Activated CD4-positive, alpha-beta memory T cell treated with anti-CD3 and anti-CD28 coated beads, Interleukin-2, amount 10 ng/mL, durations not matched to agents 7 days and 5 days (primary cell): ENCODE data around the gene FUBP3. TPM values are rescaled to one million over a fixed set of nuclear protein-coding genes. Genes with fewer than 3 reads are reported as not detected.
A peak's percentile ranks its signal among the peaks of the same experiment; 100 is the strongest.

Source experiments
- CTCF ChIA-PET: fragments of 350-600 bp; sonication (Branson Sonifier 250); formaldehyde crosslinking; loops from one replicate; lab custom pipeline; 2021; ENCODE audit warnings: antibody characterized with exemption, inconsistent platforms; lab: Charles Lee
- POLR2A ChIA-PET: fragments of 350-600 bp; sonication (Branson Sonifier 250); formaldehyde crosslinking; loops from one replicate; lab custom pipeline; 2021; ENCODE audit warnings: antibody characterized with exemption; lab: Charles Lee
- DNase-seq: peaks from one replicate; pipeline ENCODE4 v3.0.0-alpha.2; 2020
- H3K27ac Mint-ChIP-seq: one replicate; pipeline ENCODE4 v1.8.0; 2021; ENCODE audit warnings: mild to moderate bottlenecking, mixed read lengths
- H3K27me3 Mint-ChIP-seq: one replicate; pipeline ENCODE4 v1.8.0; 2021; ENCODE audit warnings: mixed read lengths
- H3K36me3 Mint-ChIP-seq: one replicate; pipeline ENCODE4 v1.8.0; 2021; ENCODE audit warnings: low read depth, mixed read lengths
- H3K4me1 Mint-ChIP-seq: one replicate; pipeline ENCODE4 v1.8.0; 2021; ENCODE audit warnings: mixed read lengths
- H3K4me3 Mint-ChIP-seq: one replicate; pipeline ENCODE4 v1.8.0; 2021; ENCODE audit warnings: mild to moderate bottlenecking, mixed read lengths
- H3K9me3 Mint-ChIP-seq: one replicate; pipeline ENCODE4 v1.8.0; 2021; ENCODE audit warnings: mixed read lengths
- total RNA-seq, 2 experiments: library from RNA; stranded (reverse); gene quantifications; one replicate each; pipeline ENCODE4 v1.2.3, GENCODE V29; 2021

FUBP3 gene
- total RNA-seq, 2 experiments from 2014 or later: 30.7 to 32.2 TPM

DNA sequence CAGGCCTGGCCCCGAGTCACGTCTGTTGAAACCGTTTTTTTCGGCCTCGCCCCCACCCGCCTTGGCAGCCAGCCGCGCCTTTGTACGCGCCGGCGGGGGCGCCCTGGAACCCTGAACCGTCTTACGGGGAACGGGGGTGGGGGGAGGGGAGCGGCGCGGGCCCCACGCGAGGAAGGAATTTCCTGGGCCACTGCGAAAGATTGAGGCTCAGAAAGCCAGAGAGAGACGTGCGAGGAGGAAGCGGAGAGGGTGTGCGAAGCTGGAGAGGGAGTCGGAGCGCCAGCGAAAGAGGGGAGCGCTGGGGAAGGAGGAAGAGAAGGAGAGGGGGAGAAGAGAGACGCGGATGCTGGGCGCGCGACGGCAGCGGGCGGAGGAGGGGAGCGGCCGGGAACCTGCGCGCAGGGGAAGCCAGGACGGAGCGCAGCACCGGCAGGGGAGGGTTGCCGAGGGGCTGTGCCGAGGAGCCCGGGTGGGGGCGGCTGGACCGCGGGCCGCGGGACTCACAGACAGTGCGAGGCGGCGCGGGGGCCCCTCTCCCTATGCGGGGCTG is 80.4 kb downstream of the FUBP3 start:
- no peak for DNase-seq
- Mint-ChIP-seq H3K9me3 (no peaks in the 10 kb centered on the region), H3K27me3 (peaks cover 70% of the 10 kb centered on the region), H3K36me3 (no peaks in the 10 kb centered on the region), H3K4me1 (peaks cover 7% of the 10 kb centered on the region), H3K27ac (no peak overlapping the region), H3K4me3 (no peak overlapping the region)
- ChIA-PET POLR2A (no interaction called here), CTCF (no interaction called here)

- no peak overlapping the region for H3K4me3 Mint-ChIP-seq
- CTCF ChIA-PET: no interaction called here
- DNase-seq: no peak
- peaks cover 8% of the 10 kb centered on the region for H3K4me1 Mint-ChIP-seq
- no peaks in the 10 kb centered on the region for H3K9me3 Mint-ChIP-seq
- POLR2A ChIA-PET: no interaction called here
- H3K27ac Mint-ChIP-seq: no peak overlapping the region
- H3K36me3 Mint-ChIP-seq: no peaks in the 10 kb centered on the region
- peaks cover 70% of the 10 kb centered on the region for H3K27me3 Mint-ChIP-seq
These were observed 80.9 kb downstream of the FUBP3 start for GRCh38 chr9:130660326-130660682.

- no peak overlapping the region for H3K4me3 Mint-ChIP-seq
- ChIA-PET CTCF (no interaction called here), POLR2A (no interaction called here)
These were observed 81.5 kb downstream of the FUBP3 start for GRCh38 chr9:130660683-130661450.

DNA sequence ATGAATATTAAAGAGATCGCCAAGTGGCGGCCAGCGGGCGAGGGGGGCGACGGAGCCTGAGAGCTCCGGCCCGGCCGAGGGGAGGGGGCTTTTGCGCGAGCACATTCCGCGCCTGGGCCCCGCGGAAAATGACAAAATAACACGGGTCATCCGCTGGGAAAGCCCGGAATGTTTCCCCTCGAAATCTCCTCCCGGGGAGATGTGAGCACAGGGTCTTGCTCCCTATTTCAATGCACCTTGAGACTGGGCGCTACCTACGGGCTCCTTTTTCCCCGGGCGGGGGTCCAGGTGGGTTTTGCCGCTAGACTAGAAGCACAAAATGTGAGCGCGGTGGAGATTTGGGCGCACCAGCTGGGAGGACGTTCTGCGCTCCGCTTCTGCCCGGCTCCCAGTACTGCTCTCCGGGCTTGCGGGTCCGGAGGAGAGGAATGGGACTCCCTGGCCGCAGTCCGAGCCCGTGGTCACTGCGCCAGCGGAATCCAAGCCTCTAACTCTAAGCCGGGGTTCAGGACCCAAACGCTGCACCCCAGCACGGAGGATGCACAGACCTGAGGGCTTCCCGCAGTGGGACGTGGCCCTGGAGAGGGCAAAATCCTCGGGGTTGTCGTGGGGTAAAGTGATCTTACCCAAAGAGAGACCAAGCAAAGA is 82.2 kb downstream of the FUBP3 start:
- no peak for DNase-seq
- peaks cover 66% of the 10 kb centered on the region for H3K27me3 Mint-ChIP-seq
- CTCF ChIA-PET: no interaction called here
- POLR2A ChIA-PET: interaction anchor here (1.0 kb wide), 1 partner anchor 8 kb away, joined by 3 read pairs; no protein-coding TSS in a partner anchor
- H3K4me3 Mint-ChIP-seq: no peak overlapping the region
- H3K27ac Mint-ChIP-seq: no peak overlapping the region
- H3K36me3 Mint-ChIP-seq: no peaks in the 10 kb centered on the region
- H3K4me1 Mint-ChIP-seq: peaks cover 13% of the 10 kb centered on the region
- H3K9me3 Mint-ChIP-seq: no peaks in the 10 kb centered on the region

More at GRCh38 chr9:130660683-130661450, 81.5 kb downstream of the FUBP3 start:
- no peak for DNase-seq
- Mint-ChIP-seq H3K4me1 (peaks cover 11% of the 10 kb centered on the region), H3K36me3 (no peaks in the 10 kb centered on the region), H3K27ac (no peak overlapping the region), H3K27me3 (peaks cover 68% of the 10 kb centered on the region), H3K9me3 (no peaks in the 10 kb centered on the region)

- Mint-ChIP-seq H3K4me1 (peaks cover 14% of the 10 kb centered on the region), H3K27me3 (peaks cover 68% of the 10 kb centered on the region), H3K9me3 (no peaks in the 10 kb centered on the region), H3K27ac (peak overlapping the region; percentile 47), H3K36me3 (no peaks in the 10 kb centered on the region), H3K4me3 (no peak overlapping the region)
- DNase-seq: no peak
- POLR2A ChIA-PET: interaction anchor here (1.0 kb wide), 1 partner anchor 9 kb away, joined by 3 read pairs; no protein-coding TSS in a partner anchor
- CTCF ChIA-PET: no interaction called here
These were observed 83.0 kb downstream of the FUBP3 start for GRCh38 chr9:130662099-130662969.

DNA sequence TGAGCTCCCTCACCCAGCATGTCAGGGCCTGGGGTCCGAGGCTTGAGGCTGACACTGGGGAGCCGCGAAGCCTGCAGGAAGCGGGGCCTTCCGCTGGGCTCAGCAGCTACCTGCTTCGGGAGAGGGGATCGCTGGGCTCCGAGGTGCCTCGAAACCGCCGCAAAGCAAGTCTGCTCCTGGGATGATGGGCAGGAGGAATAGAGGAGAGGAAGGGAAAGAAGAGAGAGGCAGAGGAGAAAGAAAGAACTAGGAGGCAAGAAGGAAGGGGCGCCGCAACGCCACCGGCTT is 83.5 kb downstream of the FUBP3 start:
- Mint-ChIP-seq H3K27me3 (peaks cover 69% of the 10 kb centered on the region), H3K9me3 (no peaks in the 10 kb centered on the region), H3K27ac (no peak overlapping the region), H3K36me3 (no peaks in the 10 kb centered on the region), H3K4me3 (no peak overlapping the region), H3K4me1 (peaks cover 14% of the 10 kb centered on the region)
- POLR2A ChIA-PET: no interaction called here
- DNase-seq: no peak
- CTCF ChIA-PET: no interaction called here

GRCh38 chr9:130663258-130663976 is 84.0 kb downstream of the FUBP3 start:
- ChIA-PET CTCF (no interaction called here), POLR2A (no interaction called here)
- Mint-ChIP-seq H3K4me1 (peaks cover 14% of the 10 kb centered on the region), H3K27me3 (peaks cover 69% of the 10 kb centered on the region), H3K36me3 (no peaks in the 10 kb centered on the region), H3K27ac (no peak overlapping the region), H3K9me3 (no peaks in the 10 kb centered on the region), H3K4me3 (no peak overlapping the region)
- DNase-seq: no peak

DNA sequence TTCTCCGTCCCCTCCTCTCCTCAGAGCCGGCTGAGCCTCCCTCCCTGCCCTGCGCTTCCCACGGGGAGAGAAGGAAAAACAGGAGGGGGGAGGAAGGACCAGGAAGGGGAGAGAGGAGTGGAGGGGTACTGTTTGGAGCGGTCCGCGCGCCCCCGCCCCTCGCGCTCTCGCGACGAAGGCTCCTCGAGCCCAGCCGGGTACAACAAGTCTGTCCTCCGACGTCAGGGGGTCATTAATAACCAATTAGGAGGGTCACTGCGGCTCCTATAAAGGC is 84.5 kb downstream of the FUBP3 start:
- Mint-ChIP-seq H3K27me3 (peaks cover 67% of the 10 kb centered on the region), H3K36me3 (no peaks in the 10 kb centered on the region), H3K4me3 (no peak overlapping the region), H3K9me3 (no peaks in the 10 kb centered on the region), H3K27ac (no peak overlapping the region), H3K4me1 (peaks cover 12% of the 10 kb centered on the region)
- no peak for DNase-seq
- ChIA-PET POLR2A (no interaction called here), CTCF (no interaction called here)

- Mint-ChIP-seq H3K27ac (peak within 1 kb of the TSS; percentile 45), H3K4me3 (no peak within 1 kb of the TSS), H3K27me3 (peaks cover 64% of the 10 kb centered on the region), H3K36me3 (no peaks in the 10 kb centered on the region), H3K4me1 (peaks cover 12% of the 10 kb centered on the region), H3K9me3 (no peaks in the 10 kb centered on the region)
- ChIA-PET CTCF (no interaction called here), POLR2A (interaction anchor here (1.4 kb wide), 1 partner anchor 11 kb away, joined by 3 read pairs; no protein-coding TSS in a partner anchor)
- no peak for DNase-seq
These were observed 85.1 kb downstream of the FUBP3 start, which contains the start of gene PRDM12 for GRCh38 chr9:130664251-130665028. PRDM12 (plus strand) TSS chr9:130664594; CDS start chr9:130664654, 60 bp downstream.

- no peaks in the 10 kb centered on the region for H3K36me3 Mint-ChIP-seq
- H3K27me3 Mint-ChIP-seq: peaks cover 63% of the 10 kb centered on the region
- DNase-seq: no peak
- H3K9me3 Mint-ChIP-seq: no peaks in the 10 kb centered on the region
- ChIA-PET POLR2A (interaction anchor here (1.4 kb wide), 1 partner anchor 12 kb away, joined by 3 read pairs; no protein-coding TSS in a partner anchor), CTCF (no interaction called here)
- H3K4me3 Mint-ChIP-seq: no peak overlapping the region
- no peak overlapping the region for H3K27ac Mint-ChIP-seq
- H3K4me1 Mint-ChIP-seq: peaks cover 12% of the 10 kb centered on the region
These were observed 85.7 kb downstream of the FUBP3 start for GRCh38 chr9:130665029-130665430.

- ChIA-PET CTCF (no interaction called here), POLR2A (interaction anchor here (1.4 kb wide), 1 partner anchor 12 kb away, joined by 3 read pairs; no protein-coding TSS in a partner anchor)
- Mint-ChIP-seq H3K4me3 (no peak overlapping the region), H3K27ac (peak overlapping the region; percentile 45), H3K27me3 (peaks cover 63% of the 10 kb centered on the region), H3K4me1 (peaks cover 12% of the 10 kb centered on the region), H3K9me3 (no peaks in the 10 kb centered on the region), H3K36me3 (no peaks in the 10 kb centered on the region)
- DNase-seq: no peak
These were observed 86.3 kb downstream of the FUBP3 start for GRCh38 chr9:130665431-130666392.
